Spleen (tissue), 11 donors: ENCODE results near the gene KRTAP4-5. TPM values are rescaled to one million over a fixed set of nuclear protein-coding genes. Genes with fewer than 3 reads are reported as not detected.

ENCODE experiments used
- DNase-seq: peaks from one replicate; pipeline ENCODE4 v3.0.0-alpha.2; 2020
- H3K27ac ChIP-seq, 8 donors: fragments of 200-600 bp; sonication (generic) in 7 of 8; 1 replicate in 4 of 8; 2 replicates in 4 of 8; pipeline versions ENCODE4 v1.5.0 to v1.8.0; 2016 to 2021; ENCODE audit warnings: inconsistent platforms in 4 of 8, mild to moderate bottlenecking in 4 of 8, moderate library complexity in 1 of 8
- H3K27me3 ChIP-seq, 7 donors: fragments of 200-600 bp; sonication (generic) in 6 of 7; replicated peaks in 1 of 7; 1 replicate in 4 of 7; 2 replicates in 3 of 7; pipeline versions ENCODE4 v1.5.0 to v1.8.0; 2016 to 2021; ENCODE audit warnings: inconsistent platforms in 3 of 7, mild to moderate bottlenecking in 1 of 7
- H3K36me3 ChIP-seq, 6 donors: fragments of 200-600 bp; sonication (generic) in 5 of 6; 1 replicate in 4 of 6; 2 replicates in 2 of 6; pipeline versions ENCODE4 v1.5.0 to v1.8.0; 2016 to 2021; ENCODE audit warnings: inconsistent platforms in 2 of 6
- H3K4me1 ChIP-seq, 6 donors: fragments of 200-600 bp; sonication (generic) in 5 of 6; 1 replicate in 3 of 6; 2 replicates in 3 of 6; pipeline versions ENCODE4 v1.5.0 to v1.8.0; 2016 to 2021; ENCODE audit warnings: inconsistent platforms in 3 of 6
- H3K4me3 ChIP-seq, 8 donors: fragments of 200-600 bp; sonication (generic) in 7 of 8; 1 replicate in 4 of 8; 2 replicates in 4 of 8; pipeline versions ENCODE4 v1.5.0 to v1.8.0; 2016 to 2021; ENCODE audit warnings: inconsistent platforms in 4 of 8, mild to moderate bottlenecking in 4 of 8, moderate library complexity in 2 of 8
- H3K9me3 ChIP-seq, 8 donors: fragments of 200-600 bp; sonication (generic) in 7 of 8; 1 replicate in 4 of 8; 2 replicates in 4 of 8; pipeline versions ENCODE4 v1.5.0 to v1.8.0; 2016 to 2021; ENCODE audit warnings: inconsistent platforms in 4 of 8
- POLR2A ChIP-seq, 3 donors: fragments of 450-650 bp; IDR thresholded peaks; one replicate each; pipeline ENCODE4 v1.5.1; 2017; ENCODE audit warnings: antibody characterized with exemption in 3 of 3, mild to moderate bottlenecking in 1 of 3
- POLR2AphosphoS5 ChIP-seq, 3 donors: sonication (generic); formaldehyde crosslinking; IDR thresholded peaks; one replicate each; pipeline ENCODE4 v1.5.1; 2017; ENCODE audit warnings: antibody characterized with exemption in 3 of 3
- WGBS, 5 donors: extraction: QIAGEN DNeasy Blood & Tissue Kit in 3 of 5; methylation state at CpG; one replicate each; pipeline versions ENCODE4 v1.1.5 to v1.1.7; 2013 to 2018; 5-methylcytosine and 5-hydroxymethylcytosine counted together
- intact Hi-C: fragments of 100-400 bp; cut with DNase I; formaldehyde crosslinking; loops from one replicate; pipeline ENCODE4 v1.15.0; 2023; ENCODE audit warnings: low total_unique reads
- polyA plus RNA-seq, 3 donors: library from polyadenylated mRNA; stranded (reverse); fragments of 200-250 nt; gene quantifications; one replicate each; pipeline ENCODE4 v1.2.1, GENCODE V29; 2013
- total RNA-seq, 7 donors: library from RNA; depleted of rRNA in 3 of 7; stranded (reverse); fragments of >200 nt in 3 of 7; fragmentation: NEBNext Ultra II Directional in 4 of 7; extraction: Animal tissue kit (Norgen Biotek cat#: 25700) in 4 of 7; gene quantifications; one replicate each; pipeline versions ENCODE4 v1.1.0 to v1.2.1, GENCODE V29; 2016 to 2021
- TF ChIP-seq, protein P1 (sequence below), 11 experiments: fragments of 200-600 bp in 7 of 11; fragments of 450-650 bp in 4 of 11; sonication (generic) in 4 of 11; IDR thresholded peaks in 8 of 11; conservative IDR thresholded peaks in 3 of 11; 1 replicate in 7 of 11; 2 replicates in 4 of 11; pipeline versions ENCODE4 v1.4.0 to v1.8.0; 2016 to 2021; ENCODE audit warnings: antibody characterized with exemption in 11 of 11, inconsistent platforms in 4 of 11, mild to moderate bottlenecking in 1 of 11
- donor health status: healthy with polysubstance abuse.
- donor health status: DM: no; HTN: no; CAD: no; lungs with moderate emphysema.
- donor health status: DM: no; HTN: no; CAD: no.
- donor health status: Bipolar disorder and iron deficiency.
- donor health status: healthy.
- donor health status: DM: no; HTN: no; CAD: no.
- donor health status: DM: yes; HTN: yes; CAD: no.

Gene KRTAP4-5
- total and polyA plus RNA-seq, 10 donors: not detected

- Histone ChIP-seq H3K9me3 (peaks cover 0 to 9% (median 0%) of the 10 kb centered on the region in 8 donors), H3K4me1 (peaks cover 0 to 12% (median 0%) of the 10 kb centered on the region in 6 donors), H3K27ac (no peak overlapping the region), H3K27me3 (no peaks in the 10 kb centered on the region), H3K4me3 (no peak overlapping the region), H3K36me3 (no peaks in the 10 kb centered on the region)
- TF ChIP-seq POLR2AphosphoS5 (IDR thresholded peaks at IDR 0.05) (no peak), POLR2A (IDR thresholded peaks at IDR 0.05) (no peak)
- TF ChIP-seq, protein P1, sequence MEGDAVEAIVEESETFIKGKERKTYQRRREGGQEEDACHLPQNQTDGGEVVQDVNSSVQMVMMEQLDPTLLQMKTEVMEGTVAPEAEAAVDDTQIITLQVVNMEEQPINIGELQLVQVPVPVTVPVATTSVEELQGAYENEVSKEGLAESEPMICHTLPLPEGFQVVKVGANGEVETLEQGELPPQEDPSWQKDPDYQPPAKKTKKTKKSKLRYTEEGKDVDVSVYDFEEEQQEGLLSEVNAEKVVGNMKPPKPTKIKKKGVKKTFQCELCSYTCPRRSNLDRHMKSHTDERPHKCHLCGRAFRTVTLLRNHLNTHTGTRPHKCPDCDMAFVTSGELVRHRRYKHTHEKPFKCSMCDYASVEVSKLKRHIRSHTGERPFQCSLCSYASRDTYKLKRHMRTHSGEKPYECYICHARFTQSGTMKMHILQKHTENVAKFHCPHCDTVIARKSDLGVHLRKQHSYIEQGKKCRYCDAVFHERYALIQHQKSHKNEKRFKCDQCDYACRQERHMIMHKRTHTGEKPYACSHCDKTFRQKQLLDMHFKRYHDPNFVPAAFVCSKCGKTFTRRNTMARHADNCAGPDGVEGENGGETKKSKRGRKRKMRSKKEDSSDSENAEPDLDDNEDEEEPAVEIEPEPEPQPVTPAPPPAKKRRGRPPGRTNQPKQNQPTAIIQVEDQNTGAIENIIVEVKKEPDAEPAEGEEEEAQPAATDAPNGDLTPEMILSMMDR (IDR thresholded peaks at IDR 0.05 in 8 of 11, conservative IDR thresholded peaks at IDR 0.05 in 3 of 11): no peak
- DNase-seq: no peak
- intact Hi-C loops: no loop called here
- 42 to 55% (median 46%) methylated on average over 2 of the region's 2 CpGs for WGBS, 5 donors
These were observed 15.5 kb downstream of the KRTAP4-5 start for GRCh38 chr17:41133880-41134735.

DNA sequence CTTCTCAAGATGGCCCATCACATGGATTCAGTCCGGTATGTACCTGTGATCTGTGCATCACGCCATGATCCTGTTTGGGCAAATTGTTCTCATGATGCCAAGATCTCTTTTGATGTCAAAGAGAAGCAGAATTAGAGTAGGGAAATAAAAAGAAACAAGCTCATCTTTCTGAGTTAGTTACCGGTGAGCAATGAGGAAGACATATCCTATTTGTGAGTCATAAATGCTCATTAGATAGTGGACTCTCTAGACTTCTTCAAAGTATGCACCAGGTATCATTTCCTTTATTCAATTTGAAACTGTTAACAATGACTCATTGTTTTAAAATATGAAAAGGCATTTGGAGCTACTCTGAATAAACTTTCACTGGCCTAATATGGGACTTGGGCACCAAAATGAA is 17.6 kb downstream of the KRTAP4-5 start:
- Histone ChIP-seq H3K4me3 (no peak overlapping the region), H3K36me3 (no peaks in the 10 kb centered on the region), H3K4me1 (peaks cover 0 to 12% (median 0%) of the 10 kb centered on the region in 6 donors), H3K9me3 (peaks cover 0 to 3% (median 0%) of the 10 kb centered on the region in 8 donors), H3K27me3 (no peaks in the 10 kb centered on the region), H3K27ac (no peak overlapping the region)
- intact Hi-C loops: no loop called here
- DNase-seq: no peak
- 71 to 89% (median 81%) methylated on average over 3 of the region's 3 CpGs for WGBS, 5 donors
- no peak for TF ChIP-seq POLR2A (IDR thresholded peaks at IDR 0.05)
- TF ChIP-seq POLR2AphosphoS5 (IDR thresholded peaks at IDR 0.05): no peak
- TF ChIP-seq, protein P1 (IDR thresholded peaks at IDR 0.05 in 8 of 11, conservative IDR thresholded peaks at IDR 0.05 in 3 of 11): no peak

DNA sequence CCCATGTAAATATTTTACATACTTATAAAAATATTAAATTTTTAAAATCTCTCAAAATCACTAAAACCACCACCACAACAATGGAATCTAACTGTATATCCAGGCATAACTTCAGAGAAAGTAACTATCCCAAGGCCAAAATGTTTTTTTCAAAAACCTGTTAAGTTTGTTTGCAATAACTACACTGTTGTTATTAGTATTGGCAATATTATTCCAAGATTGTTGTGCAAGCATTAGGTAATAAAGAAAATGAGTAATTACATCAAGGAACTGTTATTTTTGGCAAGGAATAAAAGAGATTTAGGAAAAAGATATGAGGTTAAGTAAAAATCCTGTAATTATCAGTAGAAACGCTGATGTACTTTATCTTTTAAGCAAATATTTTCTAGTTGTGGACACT is 22.3 kb downstream of the KRTAP4-5 start:
- H3K4me1 ChIP-seq: peaks cover 3 to 32% (median 8%) of the 10 kb centered on the region in 6 donors
- H3K27me3 ChIP-seq: no peaks in the 10 kb centered on the region
- WGBS, 5 donors: 80 to 90% (median 88%) methylated on average over 1 of the region's 1 CpG
- no peak for DNase-seq
- H3K4me3 ChIP-seq: no peak overlapping the region
- TF ChIP-seq POLR2A (IDR thresholded peaks at IDR 0.05): no peak
- intact Hi-C loops: no loop called here
- H3K36me3 ChIP-seq: no peaks in the 10 kb centered on the region
- no peak overlapping the region for H3K27ac ChIP-seq
- H3K9me3 ChIP-seq: peaks cover 0 to under 1% (median 0%) of the 10 kb centered on the region in 8 donors

GRCh38 chr17:41126412-41126811 is 23.2 kb downstream of the KRTAP4-5 start:
- H3K27ac ChIP-seq: no peak overlapping the region
- no peak overlapping the region for H3K4me3 ChIP-seq
- DNase-seq: no peak
- 80 to 91% (median 89%) methylated on average over 3 of the region's 3 CpGs for WGBS, 5 donors
- H3K27me3 ChIP-seq: no peaks in the 10 kb centered on the region
- peaks cover 0 to 6% (median 0%) of the 10 kb centered on the region in 8 donors for H3K9me3 ChIP-seq
- TF ChIP-seq POLR2AphosphoS5 (IDR thresholded peaks at IDR 0.05): no peak
- TF ChIP-seq POLR2A (IDR thresholded peaks at IDR 0.05): no peak
- TF ChIP-seq, protein P1 (IDR thresholded peaks at IDR 0.05 in 8 of 11, conservative IDR thresholded peaks at IDR 0.05 in 3 of 11): no peak
- H3K4me1 ChIP-seq: peaks cover 3 to 32% (median 8%) of the 10 kb centered on the region in 6 donors
- intact Hi-C loops: no loop called here
- no peaks in the 10 kb centered on the region for H3K36me3 ChIP-seq
